Measurements from ENCODE around the gene DOCK11.
A peak's percentile ranks its signal among the peaks of the same experiment; 100 is the strongest.

DOCK11 gene

GRCh38 chrX:118530219-118530911, 34.8 kb downstream of the DOCK11 start:
- peak; percentile 43 for DNase-seq (ENCODE audit: low read depth)

GRCh38 chrX:118534716-118535493, 39.3 kb downstream of the DOCK11 start:
- no peak for DNase-seq (ENCODE audit: low read depth)

GRCh38 chrX:118536204-118536603, 40.6 kb downstream of the DOCK11 start:
- DNase-seq (ENCODE audit: low read depth): no peak

DNA sequence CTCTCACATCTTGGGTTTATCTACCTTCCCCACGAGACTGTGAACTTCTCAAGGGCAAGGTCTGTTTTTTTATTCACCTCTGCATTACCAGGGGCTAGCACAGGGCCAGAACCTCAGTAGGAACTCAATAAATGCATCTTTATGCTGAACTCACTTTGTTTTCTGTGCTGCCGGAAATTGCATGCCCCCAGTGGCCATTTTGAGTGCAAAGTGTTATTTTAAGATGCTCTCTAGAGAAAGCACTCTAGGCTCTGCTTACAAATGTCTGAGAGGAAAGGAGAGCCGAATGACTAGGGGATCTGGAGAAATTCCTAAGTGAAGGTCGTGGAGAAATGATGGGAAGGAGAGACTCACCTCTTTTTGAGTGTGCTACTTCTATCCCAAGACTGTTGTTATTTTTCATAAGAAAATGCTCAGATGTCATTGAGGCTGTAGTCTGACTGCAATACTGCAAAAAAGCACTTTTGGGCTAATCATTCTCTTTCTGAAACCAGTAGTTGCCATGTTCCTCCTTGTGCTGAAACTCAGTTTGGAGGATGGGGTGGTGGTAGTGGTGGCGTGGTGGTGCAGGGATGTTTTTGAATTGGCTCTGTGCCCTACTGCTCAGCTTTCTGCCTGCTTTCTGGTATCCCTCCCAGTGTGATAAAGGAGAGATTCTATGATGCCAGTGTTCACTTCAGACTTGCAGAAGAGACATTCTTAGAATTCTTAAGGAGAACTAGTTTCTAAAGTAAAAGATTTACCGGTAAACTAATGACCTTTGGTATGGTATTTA, 41.3 kb downstream of the DOCK11 start:
- peak; percentile 40 for DNase-seq (ENCODE audit: low read depth)

DNA sequence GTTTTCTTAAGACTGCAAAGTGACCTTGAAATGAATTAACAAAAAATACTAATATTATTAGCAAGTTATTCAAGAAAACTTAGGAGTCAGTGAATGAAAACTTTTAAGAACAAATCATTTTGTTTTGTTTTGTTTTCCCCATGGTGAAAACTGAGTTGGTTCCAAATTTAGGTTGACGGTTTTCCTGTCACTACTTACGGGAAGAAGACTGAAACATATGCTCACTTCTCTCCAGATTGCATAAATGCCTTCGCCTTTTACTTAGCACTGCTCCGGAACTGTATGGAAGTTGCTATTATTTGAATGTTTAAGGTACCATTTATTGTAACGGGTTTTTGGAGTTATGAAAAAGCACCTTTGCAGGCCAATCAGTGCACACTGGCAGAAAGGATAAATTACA, 42.8 kb downstream of the DOCK11 start:
- no peak for DNase-seq (ENCODE audit: low read depth)

DNA sequence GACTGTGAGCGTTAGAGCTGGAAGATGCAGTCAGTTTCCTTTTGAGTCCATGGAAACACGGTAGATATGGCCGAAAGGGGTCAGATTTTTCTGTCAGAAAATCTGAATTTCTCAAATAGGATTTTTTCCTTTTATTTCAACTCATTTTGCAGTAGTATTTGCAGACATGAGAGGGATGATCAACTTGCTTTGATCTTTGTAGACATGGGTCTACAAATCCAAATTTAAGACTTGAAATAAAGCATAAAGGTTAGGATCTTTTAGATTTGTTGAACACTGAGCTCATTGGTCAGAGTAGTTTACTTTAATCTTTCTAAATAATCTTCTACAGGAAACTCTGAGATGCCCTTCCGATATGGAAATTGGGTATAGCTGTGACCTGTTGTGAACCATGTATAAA, 44.7 kb downstream of the DOCK11 start:
- DNase-seq (ENCODE audit: low read depth): no peak

- no peak for DNase-seq (ENCODE audit: low read depth)
Measured at GRCh38 chrX:118541482-118541881, 45.9 kb downstream of the DOCK11 start.

- DNase-seq (ENCODE audit: low read depth): peak; percentile 39
Measured at GRCh38 chrX:118545510-118545909, 49.9 kb downstream of the DOCK11 start.

DNA sequence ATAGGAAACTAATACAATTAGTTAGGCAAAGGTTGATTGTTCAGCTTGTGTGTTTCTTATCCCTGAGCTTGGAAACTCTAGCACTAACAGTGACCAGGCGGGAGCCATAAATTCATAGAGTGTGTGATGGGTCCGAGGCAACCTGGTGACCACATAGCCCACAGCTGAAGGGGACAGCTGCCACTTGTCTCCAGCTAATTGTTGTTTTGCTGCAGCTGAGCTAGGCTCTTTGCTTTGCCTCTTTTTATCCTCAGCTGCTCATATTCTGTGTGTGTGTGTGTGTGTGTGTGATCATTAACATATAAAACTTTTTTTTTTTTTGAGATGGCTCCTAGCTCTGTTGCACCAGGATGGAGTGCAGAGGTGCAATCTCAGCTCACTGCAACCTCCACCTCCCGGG, 53.2 kb downstream of the DOCK11 start:
- DNase-seq (ENCODE audit: low read depth): no peak

DNA sequence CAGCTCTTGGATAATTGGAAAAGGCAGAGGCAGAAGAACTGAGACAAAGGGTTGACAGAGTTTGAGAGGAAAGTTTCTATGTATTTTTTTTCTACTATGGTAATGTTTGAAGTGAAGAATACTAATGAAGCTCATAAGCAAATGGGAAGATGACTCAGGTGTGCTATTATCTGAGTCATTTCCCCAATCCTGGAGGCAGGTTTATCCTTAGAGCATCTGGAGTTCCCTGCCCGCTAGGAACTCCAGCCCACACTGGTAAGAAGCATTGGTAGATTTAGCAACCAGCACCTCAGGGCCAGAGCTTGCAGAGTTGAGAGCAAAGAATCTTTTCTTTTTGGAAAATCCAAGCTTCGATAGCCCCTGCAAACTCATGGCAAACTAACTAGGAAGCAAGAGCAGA, 55.2 kb downstream of the DOCK11 start:
- peak; percentile 62 for DNase-seq (ENCODE audit: low read depth)

DNA sequence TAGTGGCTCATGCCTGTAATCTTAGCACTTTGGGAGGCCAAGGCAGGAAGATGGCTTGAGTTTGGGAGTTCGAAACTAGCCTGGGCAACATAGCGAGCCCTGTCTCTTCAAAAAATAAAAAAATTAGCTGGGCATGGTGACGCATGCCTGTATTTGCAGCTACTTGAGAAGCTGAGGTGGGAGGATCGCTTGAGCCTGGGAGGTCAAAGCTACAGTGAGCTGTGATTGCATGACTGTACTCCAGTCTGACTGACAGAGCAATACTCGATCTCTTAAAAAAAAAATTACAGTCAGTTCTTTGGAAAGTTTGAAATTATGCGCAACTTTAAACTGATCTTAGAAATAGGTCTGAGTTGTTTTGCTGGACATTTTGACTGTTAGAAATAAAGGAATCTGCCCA, 55.8 kb downstream of the DOCK11 start:
- DNase-seq (ENCODE audit: low read depth): no peak

- DNase-seq (ENCODE audit: low read depth): peak; percentile 86
Measured at GRCh38 chrX:118552121-118552900, 56.7 kb downstream of the DOCK11 start.

DNA sequence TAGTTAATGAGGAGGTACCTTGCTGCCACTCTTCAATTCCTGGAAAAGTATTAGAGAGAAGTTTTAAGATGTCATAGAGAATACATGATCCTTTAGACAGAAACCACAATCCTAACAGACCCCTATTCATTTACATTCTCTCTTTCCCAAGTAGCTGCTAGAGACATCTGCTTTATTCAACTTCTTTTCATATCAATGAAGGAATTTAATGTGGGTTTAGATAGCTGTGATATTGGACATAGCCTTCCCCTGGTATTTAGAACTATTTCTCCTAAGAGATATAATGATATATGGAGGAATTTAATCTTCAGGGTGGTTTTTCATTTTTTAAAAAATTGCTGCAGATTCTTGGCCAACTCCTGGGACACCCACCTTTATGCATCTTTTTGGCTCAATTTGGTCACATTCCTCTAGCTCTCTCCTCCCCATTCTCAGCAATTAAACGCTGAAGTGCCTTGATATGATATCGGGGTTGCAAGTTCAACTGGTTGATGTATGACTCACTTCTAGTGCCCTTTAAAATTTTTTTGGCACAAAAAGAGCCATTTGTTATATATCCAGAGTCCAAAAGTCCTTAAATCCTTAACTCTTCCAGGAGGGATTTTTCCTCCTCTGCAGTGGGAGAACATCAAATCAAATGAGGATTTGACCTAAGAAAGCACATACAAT, 57.6 kb downstream of the DOCK11 start:
- DNase-seq (ENCODE audit: low read depth): no peak

DNA sequence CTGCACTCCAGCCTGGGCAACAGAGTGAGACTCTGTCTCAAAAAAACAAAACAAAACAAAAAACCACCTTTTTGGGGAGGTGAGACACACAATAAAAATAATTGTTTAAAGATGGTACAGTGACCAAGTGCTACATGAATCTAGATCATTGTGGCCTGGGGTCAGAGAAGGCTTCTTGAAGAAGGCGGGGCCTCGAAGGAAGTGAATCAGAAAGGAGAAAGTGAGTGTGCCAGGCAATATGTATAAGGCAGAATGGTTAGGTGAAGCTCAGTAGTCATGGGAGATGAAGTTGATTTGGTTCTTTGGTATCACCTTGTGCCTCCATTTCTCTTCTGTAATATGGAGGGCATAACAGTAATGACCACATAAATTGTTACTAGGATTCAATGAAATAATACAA, 58.9 kb downstream of the DOCK11 start:
- peak; percentile 36 for DNase-seq (ENCODE audit: low read depth)

DNA sequence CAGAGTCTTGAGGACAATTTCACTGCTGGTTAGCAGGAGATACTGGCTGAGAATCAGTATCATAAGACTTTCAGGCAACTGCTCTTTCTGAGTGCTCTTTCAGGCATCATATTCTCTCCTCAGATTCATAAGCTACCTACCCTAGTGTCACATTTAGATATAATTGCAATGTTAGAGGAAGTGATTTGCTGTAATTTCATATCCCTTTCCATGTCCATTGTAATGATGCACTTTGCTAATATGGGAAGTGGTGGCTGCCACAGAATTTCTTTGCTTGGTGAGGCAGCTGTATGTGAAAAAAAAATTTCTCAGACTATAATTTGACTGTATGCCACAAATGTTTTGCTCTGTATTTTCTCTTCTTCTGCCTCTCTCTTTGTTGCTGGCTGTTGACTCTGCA, 63.3 kb downstream of the DOCK11 start:
- no peak for DNase-seq (ENCODE audit: low read depth)

DNA sequence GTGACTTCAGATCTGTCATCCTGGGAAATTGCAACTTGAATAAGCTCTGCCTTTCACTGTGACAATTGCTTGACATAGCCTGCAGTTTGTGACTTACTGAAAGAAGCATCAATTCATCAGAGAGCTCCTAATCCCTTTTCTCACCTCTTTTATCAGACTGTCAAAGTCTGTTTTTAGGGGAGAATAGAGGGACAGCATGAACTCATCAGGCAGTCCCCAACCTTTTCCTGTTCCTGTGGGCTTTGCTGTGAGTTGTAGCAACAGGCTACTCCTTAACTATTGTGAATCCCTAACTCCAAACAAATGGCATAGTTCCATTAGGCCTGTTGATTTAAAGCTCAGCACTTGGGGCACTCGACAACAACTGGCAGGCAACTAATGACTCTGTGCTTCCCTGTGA, 64.9 kb downstream of the DOCK11 start:
- DNase-seq (ENCODE audit: low read depth): no peak

- no peak for DNase-seq (ENCODE audit: low read depth)
Measured at GRCh38 chrX:118562582-118563164, 67.1 kb downstream of the DOCK11 start.

DNA sequence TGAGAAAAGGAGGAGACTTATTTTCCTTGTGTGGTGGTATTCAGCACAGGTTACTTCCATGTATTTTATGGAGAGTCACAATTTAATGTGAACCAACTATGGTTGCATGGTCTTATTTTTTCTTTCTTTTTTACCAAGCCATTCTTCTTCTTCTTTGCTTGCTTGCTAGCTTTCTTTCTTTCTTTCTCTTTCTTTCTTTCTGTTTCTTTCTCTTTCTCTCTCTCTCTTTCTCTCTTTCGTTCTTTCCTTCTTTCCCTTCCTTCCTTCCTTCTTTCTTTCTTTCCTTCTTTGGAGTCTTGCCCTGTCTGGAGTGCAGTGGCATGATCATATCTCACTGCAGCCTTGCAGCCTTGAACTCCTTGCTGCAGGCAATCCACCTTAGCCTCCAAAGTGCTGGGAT, 68.9 kb downstream of the DOCK11 start:
- no peak for DNase-seq (ENCODE audit: low read depth)

DNA sequence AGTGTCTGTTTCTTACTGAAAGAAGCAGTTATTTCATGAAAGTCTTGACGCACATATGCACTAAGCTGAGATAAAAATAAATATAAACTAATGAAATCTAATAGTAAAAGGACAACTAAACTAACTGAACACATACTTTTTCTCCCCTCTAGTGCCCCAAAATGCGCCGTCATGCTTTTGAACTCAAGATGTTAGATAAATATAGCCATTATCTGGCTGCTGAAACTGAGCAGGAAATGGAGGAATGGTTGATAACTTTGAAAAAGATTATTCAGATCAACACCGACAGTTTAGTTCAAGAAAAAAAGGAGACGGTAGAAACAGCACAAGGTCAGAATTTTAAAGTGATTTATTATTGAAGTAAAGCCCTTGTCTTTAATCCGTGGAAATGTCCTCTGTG, 70.2 kb downstream of the DOCK11 start:
- DNase-seq (ENCODE audit: low read depth): no peak

DNA sequence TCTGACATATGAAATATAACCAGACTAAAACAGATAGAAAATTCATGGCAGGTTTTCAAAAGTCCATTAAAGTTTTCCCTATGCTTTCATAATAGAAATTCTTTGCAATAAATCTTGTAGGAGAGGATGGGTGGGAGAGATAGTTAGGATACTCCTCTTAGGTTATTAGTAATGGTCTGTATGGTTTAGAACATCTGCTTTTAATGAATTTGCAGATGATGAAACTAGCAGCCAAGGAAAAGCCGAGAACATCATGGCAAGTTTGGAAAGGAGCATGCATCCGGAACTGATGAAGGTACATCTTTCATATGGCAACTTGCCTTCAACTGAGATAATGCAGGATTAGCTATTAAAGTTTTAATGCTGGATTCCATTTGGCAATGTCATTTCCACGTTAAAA, 70.7 kb downstream of the DOCK11 start:
- DNase-seq (ENCODE audit: low read depth): no peak

DNA sequence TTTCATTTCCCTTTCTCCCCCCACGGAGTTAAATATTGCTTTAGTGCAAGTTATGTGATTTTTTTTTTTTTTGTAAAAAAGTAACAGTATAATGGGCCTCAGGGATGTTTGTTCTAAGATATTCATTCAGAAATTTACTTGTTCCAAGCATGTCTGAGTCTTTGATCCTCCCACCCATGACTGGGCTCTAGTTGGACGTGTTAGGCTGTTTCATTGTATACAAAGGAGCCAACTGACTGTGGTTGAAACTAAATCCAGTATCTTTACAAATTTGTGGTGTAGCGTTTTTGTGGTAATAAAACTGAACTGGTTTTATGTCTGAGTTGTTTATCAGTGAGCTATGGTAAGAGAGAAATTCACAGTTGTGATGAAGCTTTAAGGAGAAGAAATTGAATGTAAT, 74.1 kb downstream of the DOCK11 start:
- DNase-seq (ENCODE audit: low read depth): no peak

All from ELR (cell line).